Measurements from ENCODE around the gene SGSH.
"Not testable (repeated sequence)": the region's sequence is repeated elsewhere in the genome, so short reads cannot be mapped to it uniquely, and the experiment has no call there.

The SGSH gene

GRCh38 chr17:80253631-80254395 is 33.7 kb upstream of the SGSH start:
- no peak for DNase-seq (ENCODE audit: low read depth)

DNA sequence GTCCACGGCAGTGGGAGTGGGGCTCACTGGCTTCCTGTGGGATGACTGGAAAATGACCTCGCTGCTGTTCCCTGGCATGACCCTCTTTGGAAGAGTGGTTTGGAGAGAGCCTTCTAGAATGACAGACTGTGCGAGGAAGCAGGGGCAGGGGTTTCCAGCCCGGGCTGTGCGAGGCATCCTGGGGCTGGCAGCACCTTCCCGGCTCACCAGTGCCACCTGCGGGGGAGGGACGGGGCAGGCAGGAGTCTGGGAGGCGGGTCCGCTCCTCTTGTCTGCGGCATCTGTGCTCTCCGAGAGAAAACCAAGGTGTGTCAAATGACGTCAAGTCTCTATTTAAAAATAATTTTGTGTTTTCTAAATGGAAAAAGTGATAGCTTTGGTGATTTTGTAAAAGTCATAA is 32.7 kb upstream of the SGSH start:
- DNase-seq (ENCODE audit: low read depth) = no peak

- DNase-seq (ENCODE audit: low read depth) = no peak
Observed at GRCh38 chr17:80251966-80252365, 31.8 kb upstream of the SGSH start.

GRCh38 chr17:80248894-80249710 is 29.0 kb upstream of the SGSH start:
- no peak for DNase-seq (ENCODE audit: low read depth)

DNA sequence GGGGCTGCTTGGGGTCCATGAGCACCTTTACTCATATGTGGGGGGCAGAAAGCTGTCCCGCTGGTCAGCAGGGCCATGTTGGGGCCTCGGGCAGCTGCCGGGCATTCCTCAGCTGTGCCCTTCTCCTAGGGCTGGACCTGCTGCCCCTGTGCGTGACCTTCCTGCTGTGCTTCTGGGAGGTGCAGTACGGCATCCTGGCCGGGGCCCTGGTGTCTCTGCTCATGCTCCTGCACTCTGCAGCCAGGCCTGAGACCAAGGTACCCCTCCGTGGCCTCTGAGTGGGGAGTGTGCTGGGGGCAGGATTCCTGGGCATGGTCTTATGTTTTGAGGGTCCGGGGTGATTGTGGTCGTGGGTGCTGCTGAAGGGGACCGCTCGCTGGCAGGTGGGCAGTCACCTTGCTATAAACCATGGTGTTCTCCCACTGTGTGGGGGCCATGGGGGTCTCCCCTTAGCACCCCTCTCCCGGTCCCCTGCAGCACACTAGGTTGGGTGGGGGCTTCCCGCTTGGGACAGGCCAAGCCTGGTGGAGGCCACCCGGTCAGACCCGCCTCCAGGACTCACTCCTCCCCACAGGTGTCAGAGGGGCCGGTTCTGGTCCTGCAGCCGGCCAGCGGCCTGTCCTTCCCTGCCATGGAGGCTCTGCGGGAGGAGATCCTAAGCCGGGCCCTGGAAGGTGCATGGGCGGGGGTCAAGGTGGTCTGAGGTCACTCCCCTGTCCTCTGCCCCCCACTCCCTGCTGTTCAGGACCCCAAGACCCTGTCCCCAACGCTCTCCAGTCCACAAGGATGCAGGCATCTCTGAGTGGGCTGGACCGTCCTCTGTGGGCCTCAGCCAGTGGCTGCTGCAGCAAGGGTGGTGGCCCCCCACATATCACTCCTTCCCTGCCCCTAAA is 28.1 kb upstream of the SGSH start:
- no peak for DNase-seq (ENCODE audit: low read depth)

DNA sequence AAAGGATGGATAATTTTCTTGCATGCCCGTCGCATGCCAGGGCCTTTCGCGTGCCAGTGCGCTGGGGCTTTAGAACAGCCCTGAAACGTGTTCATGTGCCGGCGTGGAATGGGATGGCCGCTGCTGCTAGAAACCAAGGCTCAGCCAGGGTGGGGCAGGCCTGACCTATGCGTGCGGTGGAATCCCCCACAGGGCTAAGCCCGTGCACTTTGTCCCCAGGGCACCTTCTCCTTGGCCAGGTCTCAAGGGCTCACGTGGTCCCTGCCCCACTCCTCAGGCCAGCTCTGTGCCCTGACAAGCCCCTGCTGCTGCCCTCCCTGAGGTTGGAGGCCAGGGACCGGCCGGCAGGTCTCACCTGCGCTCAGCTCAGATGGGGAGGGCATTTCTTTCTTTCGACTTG is 27.4 kb upstream of the SGSH start:
- no peak for DNase-seq (ENCODE audit: low read depth)

DNA sequence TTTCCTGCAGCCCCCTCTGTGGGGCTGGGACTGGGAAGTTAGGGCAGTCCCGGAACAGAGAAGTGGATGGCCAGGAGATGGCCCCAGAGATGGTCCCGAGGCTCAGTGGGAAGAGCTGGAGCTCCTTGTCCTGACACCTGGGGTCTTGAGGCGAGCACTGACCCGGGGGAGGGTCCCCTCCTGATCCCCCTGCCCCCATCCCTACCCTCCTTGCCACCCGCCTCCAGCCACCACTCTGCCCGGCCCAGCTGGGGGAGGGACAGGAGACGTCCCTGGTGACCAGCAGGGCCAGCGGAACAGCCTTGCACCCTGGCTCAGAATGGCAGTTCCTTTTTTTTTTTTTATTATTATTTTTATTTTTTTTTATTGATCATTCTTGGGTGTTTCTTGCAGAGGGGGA is 26.6 kb upstream of the SGSH start:
- DNase-seq (ENCODE audit: low read depth) = no peak

- no peak for DNase-seq (ENCODE audit: low read depth)
Observed at GRCh38 chr17:80246266-80246681, 26.1 kb upstream of the SGSH start.

- no peak for DNase-seq (ENCODE audit: low read depth)
Observed at GRCh38 chr17:80245566-80246265, 25.6 kb upstream of the SGSH start.

DNA sequence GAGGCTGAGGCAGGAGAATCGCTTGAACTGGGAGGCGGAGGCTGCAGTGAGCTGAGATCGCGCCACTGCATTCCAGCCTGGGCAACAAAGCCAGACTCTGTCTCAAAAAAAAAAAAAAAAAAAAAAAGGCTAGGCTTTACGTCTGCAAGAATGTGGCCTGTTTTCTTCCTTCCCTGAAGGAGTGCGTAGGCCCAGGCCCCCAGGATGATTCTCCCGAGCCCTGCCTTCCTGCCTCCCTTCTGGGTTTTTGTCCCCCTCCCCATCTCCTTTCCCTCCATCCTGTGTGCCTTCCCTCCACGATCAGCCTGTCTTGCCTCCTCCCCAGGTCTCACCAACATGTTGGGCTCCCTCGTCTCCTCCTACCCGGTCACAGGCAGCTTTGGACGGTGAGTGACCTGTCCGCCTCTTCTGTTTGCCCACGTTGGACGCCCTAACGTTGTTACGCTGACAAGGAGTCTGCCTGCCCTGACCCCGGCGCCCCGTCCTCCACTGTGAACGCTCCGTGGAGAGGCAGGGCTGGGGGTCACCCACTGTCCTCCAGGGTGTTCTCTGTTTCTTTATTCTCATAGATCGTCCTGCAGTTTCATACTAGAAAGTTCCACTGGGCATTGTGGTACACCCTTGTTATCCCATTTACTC is 24.9 kb upstream of the SGSH start:
- no peak for DNase-seq (ENCODE audit: low read depth)

DNA sequence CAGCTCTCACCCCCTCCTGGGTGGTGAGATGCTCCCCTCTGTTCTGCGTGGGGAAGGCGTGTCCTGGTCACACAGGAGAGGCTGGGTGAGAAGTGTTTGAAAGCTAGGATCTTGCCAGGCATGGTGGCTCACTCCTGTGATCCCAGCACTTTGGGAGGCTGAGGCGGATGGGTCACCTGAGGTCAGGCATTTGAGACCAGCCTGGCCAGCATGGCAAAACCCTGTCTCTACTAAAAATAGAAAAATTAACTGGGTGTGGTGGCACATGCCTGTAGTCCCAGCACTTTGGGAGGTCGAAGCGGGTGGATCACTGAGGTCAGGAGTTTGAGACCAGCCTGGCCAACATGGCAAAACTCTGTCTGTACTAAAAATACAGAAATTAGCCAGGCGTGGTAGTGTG is 24.3 kb upstream of the SGSH start:
- not testable (repeated sequence) for DNase-seq (ENCODE audit: low read depth)

- no peak for DNase-seq (ENCODE audit: low read depth)
Observed at GRCh38 chr17:80243526-80244433, 23.6 kb upstream of the SGSH start.

DNA sequence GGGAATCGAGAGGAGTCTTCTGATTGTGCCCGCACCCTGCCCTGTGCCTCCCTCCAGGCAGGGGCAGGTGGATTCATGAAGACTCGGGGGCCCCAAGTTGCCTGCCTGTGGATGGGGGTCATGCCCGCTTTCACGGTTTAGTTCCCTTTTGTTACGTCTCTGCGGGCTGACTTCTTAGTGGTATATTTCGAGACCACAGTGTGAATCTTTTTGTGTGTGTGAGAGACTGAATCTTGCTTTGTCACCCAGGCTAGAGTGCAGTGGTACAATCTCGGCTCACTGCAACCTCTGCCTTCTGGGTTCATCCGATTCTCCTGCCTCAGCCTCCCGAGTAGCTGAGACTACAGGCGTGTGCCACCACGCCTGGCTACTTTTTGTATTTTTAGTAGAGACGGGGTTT is 22.4 kb upstream of the SGSH start:
- no peak for DNase-seq (ENCODE audit: low read depth)

- DNase-seq (ENCODE audit: low read depth) = no peak
Observed at GRCh38 chr17:80237386-80237785, 17.3 kb upstream of the SGSH start.

- no peak for DNase-seq (ENCODE audit: low read depth)
Observed at GRCh38 chr17:80236911-80237310, 16.8 kb upstream of the SGSH start.

- DNase-seq (ENCODE audit: low read depth) = no peak
Observed at GRCh38 chr17:80233202-80233601, 13.1 kb upstream of the SGSH start.

- no peak for DNase-seq (ENCODE audit: low read depth)
Observed at GRCh38 chr17:80232438-80232837, 12.3 kb upstream of the SGSH start.

- DNase-seq (ENCODE audit: low read depth) = no peak
Observed at GRCh38 chr17:80229011-80229410, 8.9 kb upstream of the SGSH start.

- DNase-seq (ENCODE audit: low read depth) = no peak
Observed at GRCh38 chr17:80228477-80228876, 8.3 kb upstream of the SGSH start.

DNA sequence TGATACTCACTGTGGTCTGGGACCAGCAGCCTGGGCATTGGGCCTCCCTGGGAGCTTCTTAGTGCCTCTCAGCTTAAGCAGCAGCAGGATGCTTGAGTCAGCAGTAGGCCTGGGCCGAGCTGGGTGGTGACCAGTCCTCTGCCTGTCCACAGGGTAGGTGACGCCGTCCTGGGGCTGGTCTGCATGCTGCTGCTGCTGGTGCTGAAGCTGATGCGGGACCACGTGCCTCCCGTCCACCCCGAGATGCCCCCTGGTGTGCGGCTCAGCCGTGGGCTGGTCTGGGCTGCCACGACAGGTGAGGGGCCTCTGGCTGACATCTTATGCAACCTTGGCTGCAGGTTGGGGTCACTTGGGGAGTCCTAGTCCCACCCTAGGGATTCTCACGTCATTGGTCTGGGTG is 7.5 kb upstream of the SGSH start:
- no peak for DNase-seq (ENCODE audit: low read depth)
